Pulmonary artery endothelial cell (primary cell): ENCODE measurements around the gene EEFSEC. TPM values are rescaled to one million over a fixed set of nuclear protein-coding genes. Genes with fewer than 3 reads are reported as not detected.

Source experiments
- total RNA-seq: library from RNA; depleted of rRNA; stranded (reverse); fragments of >200 nt; gene quantifications from 2 replicates; pipeline ENCODE4 v1.2.3, GENCODE V29; 2014

EEFSEC gene
- total RNA-seq, 1 donor from 2014 or later = 4.5 TPM

Other genes with a start within 250 kb of the EEFSEC start
- not detected in 2 replicates for gene KBTBD12, start 238.2 kb upstream of the EEFSEC start, total RNA-seq
- 248 and 301 TPM in 2 replicates for gene SEC61A1, start 101.0 kb upstream of the EEFSEC start, total RNA-seq
- 92.8 and 110 TPM in 2 replicates for gene RUVBL1, start 29.7 kb upstream of the EEFSEC start, total RNA-seq